Activated naive CD8-positive, alpha-beta T cell treated with anti-CD3 and anti-CD28 coated beads, Interleukin-2, amount 50 U/mL, for 24 hours (primary cell): ENCODE data around the gene KCNN3.

Experiments
- ATAC-seq: fragments of 150-1000 bp; cut with Tn5 transposase; one replicate; pipeline ENCODE4 v1.10.0; 2021
- DNase-seq: peaks from one replicate; pipeline ENCODE4 v3.0.0; 2021
- H3K27ac Mint-ChIP-seq: one replicate; pipeline ENCODE4 v1.8.0; 2021; ENCODE audit warnings: mild to moderate bottlenecking, mixed read lengths
- H3K27me3 Mint-ChIP-seq: one replicate; pipeline ENCODE4 v1.8.0; 2021; ENCODE audit warnings: mixed read lengths
- H3K36me3 Mint-ChIP-seq: one replicate; pipeline ENCODE4 v1.8.0; 2021; ENCODE audit warnings: low read depth, mixed read lengths
- H3K4me1 Mint-ChIP-seq: one replicate; pipeline ENCODE4 v1.8.0; 2021; ENCODE audit warnings: mixed read lengths
- H3K4me3 Mint-ChIP-seq: one replicate; pipeline ENCODE4 v1.8.0; 2021; ENCODE audit warnings: mild to moderate bottlenecking, moderate library complexity, mixed read lengths
- H3K9me3 Mint-ChIP-seq: one replicate; pipeline ENCODE4 v1.8.0; 2021; ENCODE audit warnings: mixed read lengths

The KCNN3 gene

DNA sequence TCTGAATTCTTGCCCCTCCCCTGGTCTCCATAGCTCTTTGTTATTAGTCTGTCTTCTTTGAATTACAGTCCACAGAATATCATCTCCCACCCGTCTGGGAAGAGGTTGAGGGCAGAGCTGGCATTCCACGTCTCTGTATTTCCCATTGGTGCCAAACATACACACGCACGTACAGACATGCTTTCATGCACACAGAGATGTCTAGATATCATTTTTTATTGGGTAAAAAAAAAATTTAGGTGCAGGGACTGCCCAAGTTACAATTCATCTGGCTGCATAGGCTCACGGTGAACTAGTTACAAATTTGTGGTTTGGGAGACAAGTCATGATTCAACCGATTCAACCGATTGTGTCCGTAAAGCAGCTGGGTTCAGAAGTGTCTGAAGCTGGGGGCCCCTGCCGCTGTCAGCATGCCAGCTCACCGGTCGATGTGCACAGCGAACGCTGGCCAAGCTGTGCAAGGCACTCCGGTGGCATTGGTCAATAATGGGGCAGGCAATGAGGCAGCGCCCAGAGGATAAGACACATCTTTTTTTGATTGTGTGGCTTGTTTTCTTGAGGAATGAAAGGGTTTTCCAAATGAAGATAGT, 73.7 kb downstream of the KCNN3 start:
- no peak for DNase-seq
- Mint-ChIP-seq H3K27ac (no peak overlapping the region), H3K4me3 (no peak overlapping the region), H3K36me3 (no peaks in the 10 kb centered on the region), H3K4me1 (peaks cover 19% of the 10 kb centered on the region), H3K9me3 (no peaks in the 10 kb centered on the region), H3K27me3 (no peaks in the 10 kb centered on the region)
- ATAC-seq = no peak

DNA sequence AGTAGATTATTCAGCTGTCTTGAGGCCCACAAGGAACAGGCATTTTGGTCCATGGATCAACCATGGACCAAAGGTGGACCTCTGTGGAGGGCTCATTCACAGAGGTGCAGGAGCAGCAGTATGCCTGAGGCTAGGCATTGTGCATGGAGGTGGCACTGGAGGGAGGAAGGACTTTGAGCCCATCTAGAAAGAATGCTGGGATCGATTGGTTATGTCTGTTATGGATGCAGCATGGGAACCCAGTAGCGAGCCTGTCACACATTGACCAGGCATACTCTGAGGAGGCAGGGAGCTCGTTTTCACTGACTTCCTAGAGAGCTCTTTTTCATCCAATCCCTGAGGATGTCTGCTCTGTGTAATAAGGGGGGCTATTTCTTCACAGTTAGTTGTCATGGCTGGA, 75.5 kb downstream of the KCNN3 start:
- no peaks in the 10 kb centered on the region for H3K9me3 Mint-ChIP-seq
- ATAC-seq (no peak), DNase-seq (no peak)
- H3K27me3 Mint-ChIP-seq = no peaks in the 10 kb centered on the region
- H3K4me3 Mint-ChIP-seq = no peak overlapping the region
- H3K36me3 Mint-ChIP-seq = no peaks in the 10 kb centered on the region
- peaks cover 30% of the 10 kb centered on the region for H3K4me1 Mint-ChIP-seq
- no peak overlapping the region for H3K27ac Mint-ChIP-seq

DNA sequence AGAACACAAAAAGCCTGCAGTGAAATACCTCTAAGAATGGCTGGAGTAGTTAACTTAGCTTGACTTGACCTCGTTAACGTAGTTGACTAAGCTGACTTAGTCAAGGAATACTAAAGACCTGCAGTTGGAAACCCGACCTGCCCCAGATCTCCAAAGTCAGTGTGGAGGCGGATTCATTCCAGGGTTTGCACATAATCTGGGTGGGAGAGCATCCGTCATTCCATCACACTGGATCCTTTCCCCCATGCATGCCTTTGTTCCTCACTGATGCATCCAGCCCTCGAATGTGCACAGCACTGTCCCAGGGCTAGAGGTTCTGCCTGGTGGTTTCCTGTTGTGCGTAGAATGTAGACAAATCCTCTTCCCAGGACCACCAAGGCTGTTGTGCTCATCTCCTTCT, 76.4 kb downstream of the KCNN3 start:
- H3K27ac Mint-ChIP-seq = no peak overlapping the region
- ATAC-seq = no peak
- peaks cover 30% of the 10 kb centered on the region for H3K4me1 Mint-ChIP-seq
- H3K4me3 Mint-ChIP-seq = no peak overlapping the region
- no peaks in the 10 kb centered on the region for H3K36me3 Mint-ChIP-seq
- no peaks in the 10 kb centered on the region for H3K9me3 Mint-ChIP-seq
- H3K27me3 Mint-ChIP-seq = no peaks in the 10 kb centered on the region
- DNase-seq = no peak

DNA sequence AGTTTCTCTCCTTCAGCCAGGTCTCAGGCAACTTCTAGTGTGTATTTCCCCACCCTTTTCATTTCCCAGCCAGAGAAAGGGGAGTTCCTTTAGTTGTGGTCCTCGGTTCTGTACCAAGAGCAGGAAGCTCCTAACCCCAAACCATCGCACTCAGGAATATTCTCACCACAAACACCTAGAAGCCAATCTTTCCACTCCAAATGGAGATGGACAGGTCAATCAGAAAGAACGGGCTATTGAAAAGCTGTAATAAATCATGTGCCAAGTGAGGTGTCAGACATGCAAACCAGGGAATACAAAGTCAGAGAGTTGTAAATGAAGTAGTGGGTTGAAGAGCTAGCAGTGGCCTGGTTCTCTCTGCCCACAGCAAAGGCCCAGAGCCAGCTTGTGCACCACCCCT, 77.2 kb downstream of the KCNN3 start:
- Mint-ChIP-seq H3K27me3 (no peaks in the 10 kb centered on the region), H3K4me1 (peaks cover 32% of the 10 kb centered on the region), H3K9me3 (no peaks in the 10 kb centered on the region), H3K36me3 (no peaks in the 10 kb centered on the region), H3K4me3 (no peak overlapping the region), H3K27ac (no peak overlapping the region)
- DNase-seq = no peak
- ATAC-seq = no peak

DNA sequence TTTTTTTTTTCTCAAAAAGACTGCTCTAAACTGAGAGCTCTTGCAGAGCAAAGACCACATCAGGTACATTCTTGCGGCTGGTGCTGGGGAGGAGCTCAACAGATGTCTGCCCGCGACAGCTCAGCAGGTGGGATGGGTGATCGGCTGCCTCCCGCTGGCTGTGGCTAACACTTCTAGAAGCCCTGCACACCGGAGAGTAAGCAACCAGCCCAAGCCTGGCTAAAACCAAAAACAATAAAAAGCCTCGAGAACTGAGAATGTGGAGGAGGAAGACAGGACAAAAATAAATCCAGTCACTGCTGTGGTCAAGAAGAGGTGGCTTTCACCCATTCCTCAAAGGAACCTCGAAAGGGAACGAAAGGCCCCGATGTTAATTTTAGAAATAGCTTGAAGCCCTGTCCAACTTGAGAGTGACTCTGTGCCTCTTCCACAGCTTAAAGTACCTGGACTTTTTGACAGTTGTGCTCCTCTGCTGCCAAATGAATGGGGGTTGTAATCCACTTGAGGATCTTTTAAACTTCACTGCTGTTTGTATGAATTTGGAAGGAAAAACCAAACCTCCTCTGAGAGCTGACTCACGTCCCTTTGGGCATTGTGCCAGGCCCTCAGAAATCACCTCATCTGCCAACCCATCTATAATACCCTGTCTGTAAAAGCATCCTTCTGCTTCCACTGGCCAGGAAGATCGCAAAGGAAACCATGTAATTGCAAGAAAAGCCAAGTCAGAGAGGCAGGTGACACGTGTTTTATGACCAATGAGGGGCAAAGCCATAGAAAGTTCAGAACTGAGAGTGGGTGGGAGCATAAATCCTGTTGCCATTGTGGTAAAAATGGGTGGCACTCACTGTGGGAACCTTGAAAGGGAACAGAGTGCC, 78.6 kb downstream of the KCNN3 start:
- DNase-seq (peak; percentile 77), ATAC-seq (peak; percentile 87)
- Mint-ChIP-seq H3K4me1 (peaks cover 32% of the 10 kb centered on the region), H3K27me3 (no peaks in the 10 kb centered on the region), H3K36me3 (no peaks in the 10 kb centered on the region), H3K9me3 (no peaks in the 10 kb centered on the region), H3K27ac (peak overlapping the region; percentile 87), H3K4me3 (peak overlapping the region; percentile 64)

DNA sequence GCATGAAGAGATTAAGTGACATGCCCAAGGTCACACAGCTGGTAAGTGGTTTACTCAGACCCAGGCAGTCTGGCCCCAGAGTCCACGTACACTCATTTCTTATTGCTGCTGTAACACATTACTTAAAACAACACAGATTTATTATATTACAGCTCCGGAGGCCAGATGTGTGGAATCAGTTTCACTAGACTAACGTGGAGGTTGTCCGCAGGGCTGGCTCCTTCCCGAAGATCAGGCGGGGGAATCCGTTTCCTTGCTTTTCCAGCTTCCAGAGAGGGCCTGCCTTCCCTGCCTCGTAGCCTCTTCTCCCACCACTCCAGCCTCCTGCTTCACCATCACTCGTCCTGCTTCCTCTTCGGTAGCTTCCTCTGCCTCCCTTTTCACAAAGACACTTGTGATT, 81.2 kb downstream of the KCNN3 start:
- ATAC-seq (no peak), DNase-seq (no peak)
- Mint-ChIP-seq H3K27ac (no peak overlapping the region), H3K27me3 (no peaks in the 10 kb centered on the region), H3K4me3 (no peak overlapping the region), H3K4me1 (peaks cover 56% of the 10 kb centered on the region), H3K36me3 (no peaks in the 10 kb centered on the region), H3K9me3 (no peaks in the 10 kb centered on the region)

DNA sequence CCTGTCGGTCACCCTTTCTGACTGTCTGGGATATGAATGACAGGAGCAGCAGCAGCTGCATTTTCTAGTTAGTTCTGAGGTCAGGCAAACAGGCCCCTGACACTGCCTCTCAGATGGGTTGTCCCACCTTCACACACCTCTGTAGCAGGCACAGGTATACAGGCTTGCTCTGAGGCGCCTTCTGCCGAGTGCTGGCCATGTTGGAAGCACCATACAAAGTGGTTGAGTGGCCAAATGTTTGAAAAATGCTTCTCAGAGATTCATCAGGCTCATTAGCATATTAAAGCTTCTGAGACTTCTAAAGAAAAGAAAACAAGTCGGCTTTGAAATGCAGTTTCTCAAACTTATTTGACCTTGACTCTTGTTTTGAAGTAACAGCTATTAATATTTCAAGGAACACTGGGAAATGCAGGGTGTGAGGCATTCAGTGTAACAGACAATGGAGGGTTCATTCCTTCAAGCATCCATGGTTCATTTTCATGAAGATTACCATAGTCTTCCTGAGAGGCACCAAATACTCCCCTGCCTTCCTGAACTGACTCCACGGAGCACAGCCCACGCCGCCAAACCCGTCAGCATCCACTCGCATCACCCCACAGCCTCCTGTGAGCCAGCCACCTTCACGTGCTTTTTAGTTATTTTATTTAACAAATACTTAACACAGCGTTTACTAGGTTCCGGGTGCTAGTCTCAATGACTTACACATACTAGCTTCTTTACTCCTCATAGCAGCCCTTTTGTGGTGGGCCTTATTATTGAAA, 81.8 kb downstream of the KCNN3 start:
- Mint-ChIP-seq H3K27ac (no peak overlapping the region), H3K36me3 (no peaks in the 10 kb centered on the region), H3K4me1 (peaks cover 60% of the 10 kb centered on the region), H3K4me3 (no peak overlapping the region), H3K27me3 (no peaks in the 10 kb centered on the region), H3K9me3 (no peaks in the 10 kb centered on the region)
- DNase-seq (no peak), ATAC-seq (no peak)

DNA sequence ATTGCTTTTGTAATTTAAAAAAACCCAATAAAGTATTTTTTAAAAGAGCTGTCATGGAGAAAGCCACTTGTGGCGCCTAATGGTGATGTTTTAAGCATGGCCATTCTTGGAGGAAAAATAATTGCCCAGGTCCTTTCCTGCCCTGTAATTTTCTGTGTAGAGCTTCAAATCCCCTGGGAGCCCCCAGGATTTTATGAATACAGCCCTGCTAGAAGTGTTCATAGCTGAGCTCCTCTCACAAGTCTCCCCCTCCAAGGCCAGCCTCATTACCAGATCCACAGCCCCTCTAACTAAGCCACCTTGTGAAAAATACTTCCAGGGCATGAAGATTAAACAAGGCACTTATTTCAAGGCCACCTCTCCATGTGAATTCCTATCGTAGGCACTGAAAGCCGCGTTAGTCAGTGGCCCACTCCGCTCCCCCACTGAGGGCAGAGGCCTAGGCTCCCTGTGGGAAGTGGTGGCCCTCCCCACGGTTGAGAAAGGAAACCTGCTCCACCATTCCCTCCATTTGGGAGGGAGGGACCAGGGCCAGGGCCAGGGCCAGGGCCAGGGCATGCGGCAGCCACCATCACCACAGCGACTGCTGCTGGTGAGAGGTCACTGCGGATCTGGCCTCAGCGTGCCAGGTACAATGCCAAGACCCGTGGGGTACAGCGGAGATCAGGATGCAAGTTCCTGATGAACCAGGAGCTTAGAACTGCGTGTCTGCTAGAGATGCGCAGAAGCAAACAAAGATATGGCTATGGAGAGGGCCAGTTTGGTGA, 83.1 kb downstream of the KCNN3 start:
- H3K9me3 Mint-ChIP-seq = no peaks in the 10 kb centered on the region
- no peaks in the 10 kb centered on the region for H3K36me3 Mint-ChIP-seq
- no peak overlapping the region for H3K4me3 Mint-ChIP-seq
- ATAC-seq (no peak), DNase-seq (no peak)
- peaks cover 51% of the 10 kb centered on the region for H3K4me1 Mint-ChIP-seq
- H3K27me3 Mint-ChIP-seq = no peaks in the 10 kb centered on the region
- no peak overlapping the region for H3K27ac Mint-ChIP-seq

DNA sequence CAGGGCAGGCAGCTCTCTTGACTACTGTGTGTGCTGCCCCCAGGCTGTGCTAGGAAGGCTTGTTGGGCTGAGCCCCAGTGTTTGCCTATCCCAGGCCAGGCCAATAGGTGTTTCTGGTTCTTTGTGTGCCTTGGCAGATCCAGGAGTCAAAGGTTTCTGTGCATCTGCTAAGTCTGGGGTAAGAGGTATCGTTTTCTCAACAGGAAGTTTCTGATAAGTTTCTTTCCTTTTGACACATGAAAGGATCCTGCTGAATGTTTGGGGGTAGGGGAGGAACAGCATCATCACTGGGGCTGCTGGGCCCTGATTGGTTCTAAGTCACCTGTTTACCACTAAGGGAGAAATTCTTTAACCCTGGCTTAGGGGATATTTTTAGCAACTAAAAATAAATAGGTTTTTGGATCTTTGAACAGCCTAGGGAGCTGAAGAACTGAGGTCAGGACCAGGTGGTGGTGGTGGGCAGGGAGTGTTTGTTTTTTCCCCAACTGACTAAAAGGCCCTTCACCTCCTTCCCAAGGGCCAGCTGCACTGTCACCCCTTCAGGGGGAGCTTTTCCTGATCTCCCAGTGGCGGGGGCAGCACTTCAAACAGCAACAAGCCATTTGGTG, 85.1 kb downstream of the KCNN3 start:
- peaks cover 34% of the 10 kb centered on the region for H3K4me1 Mint-ChIP-seq
- H3K27me3 Mint-ChIP-seq = no peaks in the 10 kb centered on the region
- no peaks in the 10 kb centered on the region for H3K9me3 Mint-ChIP-seq
- H3K4me3 Mint-ChIP-seq = peak overlapping the region; percentile 19
- peak overlapping the region; percentile 87 for H3K27ac Mint-ChIP-seq
- DNase-seq (peak; percentile 40), ATAC-seq (peak; percentile 90)
- no peaks in the 10 kb centered on the region for H3K36me3 Mint-ChIP-seq

DNA sequence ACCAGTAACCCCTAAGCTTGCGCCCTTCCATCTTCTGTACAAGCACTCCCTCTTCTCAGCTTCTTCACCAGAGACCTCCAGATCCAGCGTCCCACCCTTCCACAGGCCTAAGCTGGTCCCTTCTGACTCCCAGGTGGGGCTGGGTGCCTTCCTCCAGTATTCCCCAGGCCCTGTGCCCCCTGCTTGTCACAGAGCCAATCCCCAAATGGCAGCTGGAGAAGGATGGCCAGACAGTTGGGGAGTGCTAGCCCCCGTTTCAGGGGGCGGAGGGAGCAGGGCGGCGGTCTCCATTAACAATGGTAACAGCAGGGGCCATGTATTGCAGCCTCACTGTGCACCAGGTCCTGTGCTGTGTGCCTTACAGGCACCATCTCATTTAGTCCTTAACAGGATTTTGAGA, 85.7 kb downstream of the KCNN3 start:
- Mint-ChIP-seq H3K36me3 (no peaks in the 10 kb centered on the region), H3K27me3 (no peaks in the 10 kb centered on the region), H3K9me3 (peaks cover 1% of the 10 kb centered on the region), H3K4me1 (peaks cover 34% of the 10 kb centered on the region), H3K4me3 (no peak overlapping the region), H3K27ac (peak overlapping the region; percentile 87)
- ATAC-seq = no peak
- DNase-seq = no peak

DNA sequence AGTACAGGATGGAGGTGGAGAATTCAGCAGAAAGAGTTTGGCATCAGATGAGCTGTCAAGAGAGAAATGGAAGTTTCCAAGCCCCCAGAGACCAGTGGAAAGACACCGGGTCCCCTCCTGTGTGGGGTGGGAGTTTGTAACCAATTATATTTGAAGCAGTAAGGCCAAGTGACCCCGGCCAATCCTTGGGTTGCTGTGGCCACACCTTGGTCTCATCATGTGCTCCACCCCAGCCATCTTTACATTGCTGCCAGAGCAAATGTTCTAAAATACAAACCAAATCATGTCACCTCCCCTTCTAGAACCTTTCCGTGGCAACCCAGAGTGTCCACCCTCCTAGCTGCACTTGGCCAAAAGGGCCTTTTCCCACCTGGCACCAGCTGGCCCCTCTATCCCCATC, 86.1 kb downstream of the KCNN3 start:
- peaks cover 34% of the 10 kb centered on the region for H3K4me1 Mint-ChIP-seq

DNA sequence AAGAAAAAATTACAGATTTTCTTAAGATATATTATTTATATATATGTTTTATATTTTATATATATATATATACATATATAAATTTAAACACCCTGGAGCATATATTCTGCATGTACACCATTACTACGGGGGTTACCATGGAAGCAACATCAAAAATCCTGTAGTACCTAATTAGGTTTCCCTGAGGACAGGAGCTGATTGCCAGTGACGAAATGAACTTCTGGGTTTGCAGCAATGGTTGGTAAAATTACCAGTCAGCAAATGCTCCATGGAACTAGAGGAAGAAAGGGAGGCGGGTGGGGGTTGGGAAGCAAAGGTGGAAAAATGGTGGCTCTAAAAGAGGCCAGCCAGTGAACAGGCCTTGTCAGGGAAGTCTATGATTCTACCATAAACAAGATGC, 89.5 kb downstream of the KCNN3 start:
- no peak for DNase-seq
- no peak overlapping the region for H3K4me3 Mint-ChIP-seq
- peaks cover 8% of the 10 kb centered on the region for H3K9me3 Mint-ChIP-seq
- no peak overlapping the region for H3K27ac Mint-ChIP-seq
- ATAC-seq = no peak
- H3K27me3 Mint-ChIP-seq = no peaks in the 10 kb centered on the region
- H3K36me3 Mint-ChIP-seq = no peaks in the 10 kb centered on the region
- peaks cover 33% of the 10 kb centered on the region for H3K4me1 Mint-ChIP-seq

More for the DNA sequence above, 86.1 kb downstream of the KCNN3 start:
- H3K4me3 Mint-ChIP-seq = no peak overlapping the region
- peak overlapping the region; percentile 87 for H3K27ac Mint-ChIP-seq
- no peaks in the 10 kb centered on the region for H3K36me3 Mint-ChIP-seq
- peaks cover 4% of the 10 kb centered on the region for H3K9me3 Mint-ChIP-seq
- DNase-seq (no peak), ATAC-seq (no peak)
- H3K27me3 Mint-ChIP-seq = no peaks in the 10 kb centered on the region

DNA sequence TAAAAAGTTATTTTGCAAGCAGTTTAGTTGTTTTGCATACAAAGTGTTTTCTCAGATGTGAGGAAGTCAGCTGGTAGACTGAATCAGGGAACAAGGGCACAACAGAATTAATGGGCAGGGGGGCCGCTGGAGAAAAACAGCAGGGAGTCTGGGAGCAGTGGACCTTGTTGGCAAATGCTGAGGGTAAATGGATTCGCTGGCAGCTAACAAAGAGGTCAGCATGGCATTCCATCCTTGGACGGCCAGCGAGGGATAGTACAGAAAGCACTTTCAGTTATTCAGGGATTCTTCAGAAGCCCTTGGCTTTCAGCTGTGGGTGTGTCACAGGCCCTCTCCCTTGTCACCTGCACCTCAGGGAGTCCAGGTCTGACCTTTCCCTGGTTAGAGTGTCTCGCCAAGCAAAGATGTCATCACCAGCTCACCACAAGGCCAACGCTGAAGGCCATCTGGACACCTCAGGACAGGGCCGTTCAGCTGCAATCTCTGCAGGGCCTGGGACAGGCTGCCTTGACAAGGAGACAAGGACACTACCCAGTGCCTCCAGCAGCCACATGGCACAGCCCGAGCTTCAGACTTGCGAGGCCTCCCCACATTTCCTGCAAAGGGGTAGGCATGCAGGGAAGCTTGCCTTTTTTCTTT, 90.4 kb downstream of the KCNN3 start:
- Mint-ChIP-seq H3K27ac (no peak overlapping the region), H3K27me3 (no peaks in the 10 kb centered on the region), H3K4me3 (no peak overlapping the region), H3K4me1 (peaks cover 25% of the 10 kb centered on the region), H3K9me3 (peaks cover 8% of the 10 kb centered on the region), H3K36me3 (no peaks in the 10 kb centered on the region)
- DNase-seq = no peak
- ATAC-seq = no peak

DNA sequence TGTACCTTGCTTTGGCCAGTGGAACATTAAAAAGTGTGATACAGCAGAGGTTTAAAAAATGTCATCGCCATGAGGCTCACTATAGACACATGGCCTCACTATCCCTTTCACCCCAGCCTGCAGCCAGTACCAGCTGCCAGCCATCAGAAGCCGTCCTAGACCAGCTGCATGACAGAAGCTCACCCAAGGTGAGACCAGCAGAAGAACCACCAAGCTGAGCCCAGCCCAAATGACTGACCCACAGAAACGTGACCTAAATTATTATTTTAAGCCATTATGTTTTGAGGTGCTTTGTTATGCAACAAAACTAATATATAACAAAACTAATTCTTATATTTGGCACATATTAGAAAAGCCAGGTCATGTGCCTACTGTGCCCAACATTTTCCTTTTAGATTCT, 91.1 kb downstream of the KCNN3 start:
- Mint-ChIP-seq H3K36me3 (no peaks in the 10 kb centered on the region), H3K9me3 (peaks cover 8% of the 10 kb centered on the region), H3K4me3 (no peak overlapping the region), H3K27ac (no peak overlapping the region), H3K4me1 (peaks cover 17% of the 10 kb centered on the region), H3K27me3 (no peaks in the 10 kb centered on the region)
- ATAC-seq (no peak), DNase-seq (no peak)
